C4-2B (cell line): Measurements from ENCODE around the gene CD38.

ENCODE experiments used
- CTCF ChIP-seq: fragments of 450-650 bp; conservative IDR thresholded peaks from 2 replicates; pipeline ENCODE4 v1.5.1; 2017; ENCODE audit warnings: mild to moderate bottlenecking
- ZFX ChIP-seq: fragments of 450-650 bp; IDR thresholded peaks from 2 replicates; pipeline ENCODE4 v1.6.1; 2017

DNA sequence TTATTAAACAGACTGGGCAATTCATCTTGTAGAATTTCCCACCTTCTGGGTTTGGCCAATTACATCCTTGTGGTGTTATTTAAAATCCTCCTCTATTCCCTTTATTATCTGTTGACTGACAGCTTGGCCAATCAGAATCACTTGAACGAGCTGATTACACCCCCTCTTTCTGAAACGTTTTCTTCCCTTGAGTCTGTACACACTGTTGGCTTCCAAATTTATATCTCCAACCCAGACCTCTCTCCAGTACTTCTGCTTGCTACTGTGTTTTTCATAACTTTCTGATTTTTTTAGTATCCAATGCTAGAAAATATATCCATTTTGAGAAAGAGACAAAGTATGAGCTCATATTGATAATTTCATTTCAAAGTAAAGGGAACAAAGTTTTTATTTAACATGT, 14.8 kb downstream of the CD38 start:
- no peak for TF ChIP-seq CTCF
- no peak for TF ChIP-seq ZFX
